CD14-positive monocyte (primary cell): Measurements from ENCODE around the gene RHOT2. TPM values are rescaled to one million over a fixed set of nuclear protein-coding genes. Genes with fewer than 3 reads are reported as not detected.
A peak's percentile ranks its signal among the peaks of the same experiment; 100 is the strongest.

ENCODE experiments used
- DNase-seq, 3 donors: peaks; one replicate each; pipeline ENCODE4 v3.0.0-alpha.2; 2011 to 2022
- H2AFZ ChIP-seq: 2 replicates; pipeline ENCODE4 v1.6.0; 2012; ENCODE audit warnings: mild to moderate bottlenecking, low read depth, low read length, inconsistent platforms; ENCODE audit not compliant: insufficient read depth, poor library complexity, severe bottlenecking
- H3K27ac ChIP-seq, 2 donors: 1 replicate in 1 of 2; 2 replicates in 1 of 2; pipeline ENCODE4 v1.5.1; 2012 to 2013; ENCODE audit warnings: low read length in 2 of 2, control low read depth in 1 of 2, inconsistent platforms in 1 of 2, low read depth in 1 of 2, mild to moderate bottlenecking in 1 of 2
- H3K27me3 ChIP-seq, 2 donors: one replicate each; pipeline versions ENCODE4 v1.6.0 to v1.6.1; 2011 to 2013; ENCODE audit warnings: low read length in 2 of 2; ENCODE audit not compliant: control insufficient read depth in 2 of 2, insufficient read depth in 2 of 2
- H3K36me3 ChIP-seq, 2 donors: replicated peaks in 1 of 2; 1 replicate in 1 of 2; 2 replicates in 1 of 2; pipeline versions ENCODE4 v1.5.1 to v1.6.1; 2012 to 2013; ENCODE audit warnings: low read length in 2 of 2, control low read depth in 1 of 2, inconsistent platforms in 1 of 2, mild to moderate bottlenecking in 1 of 2; ENCODE audit not compliant: insufficient read depth in 2 of 2, control insufficient read depth in 1 of 2
- H3K4me1 ChIP-seq, 2 donors: 1 replicate in 1 of 2; 2 replicates in 1 of 2; pipeline versions ENCODE4 v1.5.1 to v1.6.1; 2012 to 2013; ENCODE audit warnings: low read length in 2 of 2, control low read depth in 1 of 2, inconsistent platforms in 1 of 2, mild to moderate bottlenecking in 1 of 2, moderate library complexity in 1 of 2; ENCODE audit not compliant: insufficient read depth in 2 of 2, control insufficient read depth in 1 of 2
- H3K4me2 ChIP-seq: replicated peaks from 2 replicates; pipeline ENCODE3; 2012; ENCODE audit warnings: low read length, moderate library complexity, mild to moderate bottlenecking; ENCODE audit not compliant: poor library complexity, severe bottlenecking; ENCODE audit errors: extremely low read depth
- H3K4me3 ChIP-seq, 3 experiments: fragments of 200-600 bp in 1 of 3; sonication (generic) in 1 of 3; replicated peaks in 1 of 3; 1 replicate in 2 of 3; 2 replicates in 1 of 3; pipeline ENCODE4 v1.5.1; 2011 to 2013; ENCODE audit warnings: low read length in 3 of 3, mild to moderate bottlenecking in 3 of 3, control low read depth in 2 of 3, low read depth in 2 of 3, inconsistent platforms in 1 of 3, moderate library complexity in 1 of 3
- H3K79me2 ChIP-seq: 2 replicates; pipeline ENCODE4 v1.6.0; 2012; ENCODE audit warnings: mild to moderate bottlenecking, control low read depth, inconsistent platforms, low read length, moderate library complexity; ENCODE audit not compliant: insufficient read depth
- H3K9ac ChIP-seq: 2 replicates; pipeline ENCODE4 v1.6.0; 2017; ENCODE audit warnings: low read length, mild to moderate bottlenecking; ENCODE audit not compliant: insufficient read depth, poor library complexity, severe bottlenecking
- H3K9me3 ChIP-seq, 2 donors: replicated peaks in 1 of 2; 1 replicate in 1 of 2; 2 replicates in 1 of 2; pipeline versions ENCODE4 v1.5.1 to v1.6.1; 2012 to 2013; ENCODE audit warnings: low read length in 2 of 2, control low read depth in 1 of 2; ENCODE audit not compliant: control insufficient read depth in 1 of 2, insufficient read depth in 1 of 2
- H4K20me1 ChIP-seq: 2 replicates; pipeline ENCODE4 v1.6.0; 2012; ENCODE audit warnings: mild to moderate bottlenecking, low read length, control low read depth, moderate library complexity; ENCODE audit not compliant: insufficient read depth
- H3K27ac Mint-ChIP-seq, 7 donors: one replicate each; pipeline ENCODE4 v1.8.0; 2020; ENCODE audit warnings: mild to moderate bottlenecking in 7 of 7, mixed read lengths in 7 of 7, moderate library complexity in 6 of 7, inconsistent platforms in 2 of 7
- H3K27me3 Mint-ChIP-seq, 3 donors: one replicate each; pipeline ENCODE4 v1.8.0; 2021 to 2022; ENCODE audit warnings: low read depth in 3 of 3, mild to moderate bottlenecking in 3 of 3, mixed read lengths in 3 of 3, moderate library complexity in 3 of 3, inconsistent platforms in 1 of 3
- H3K36me3 Mint-ChIP-seq, 2 donors: one replicate each; pipeline ENCODE4 v1.8.0; 2020; ENCODE audit warnings: mixed read lengths in 2 of 2, inconsistent platforms in 1 of 2, mild to moderate bottlenecking in 1 of 2
- H3K4me1 Mint-ChIP-seq: one replicate; pipeline ENCODE4 v1.8.0; 2020; ENCODE audit warnings: mild to moderate bottlenecking, mixed read lengths
- H3K4me3 Mint-ChIP-seq, 2 donors: one replicate each; pipeline ENCODE4 v1.8.0; 2020; ENCODE audit warnings: mild to moderate bottlenecking in 2 of 2, mixed read lengths in 2 of 2, moderate library complexity in 1 of 2
- H3K9me3 Mint-ChIP-seq, 7 donors: one replicate each; pipeline ENCODE4 v1.8.0; 2020 to 2022; ENCODE audit warnings: mixed read lengths in 7 of 7, mild to moderate bottlenecking in 6 of 7, moderate library complexity in 6 of 7, inconsistent platforms in 2 of 7
- WGBS: methylation state at CpG from one replicate; pipeline ENCODE4 v1.1.5; 2013; ENCODE audit warnings: missing lambda C conversion rate; ENCODE audit not compliant: insufficient coverage; 5-methylcytosine and 5-hydroxymethylcytosine counted together
- intact Hi-C, 2 donors: fragments of 100-400 bp; cut with micrococcal nuclease; formaldehyde crosslinking; loops; one replicate each; pipeline versions ENCODE4 v1.15.0 to v1.15.1; 2023
- polyA plus RNA-seq, 3 donors: library from polyadenylated mRNA; depleted of rRNA in 1 of 3; unstranded in 2 of 3; stranded (reverse) in 1 of 3; fragments of 300-500 nt in 2 of 3; fragments of >200 nt in 1 of 3; fragmentation: Illumina TruSeq in 2 of 3; gene quantifications; 1 replicate in 2 of 3; 2 replicates in 1 of 3; pipeline ENCODE4 v1.2.3, GENCODE V29; 2012 to 2021
- TF ChIP-seq, protein P1 (sequence below): fragments of 200-600 bp; IDR thresholded peaks from one replicate; pipeline ENCODE4 v1.8.0; 2022; ENCODE audit warnings: antibody characterized with exemption, mild to moderate bottlenecking

The RHOT2 gene
- polyA plus RNA-seq, 3 donors: 25.4 to 276 (median 26.3) TPM

GRCh38 chr16:698911-699671 is 31.2 kb downstream of the RHOT2 start:
- peaks cover 15 to 20% of the 10 kb centered on the region in 2 donors for H3K4me1 ChIP-seq
- Mint-ChIP-seq H3K27me3 (peaks cover 63 to 96% (median 88%) of the 10 kb centered on the region in 3 donors), H3K9me3 (peaks cover 0 to 26% (median 7%) of the 10 kb centered on the region in 7 donors), H3K4me3 (no peak overlapping the region), H3K27ac (no peak overlapping the region), H3K36me3 (no peaks in the 10 kb centered on the region), H3K4me1 (peaks cover 9% of the 10 kb centered on the region)
- H3K9ac ChIP-seq: no peak overlapping the region
- no peak overlapping the region for H3K4me2 ChIP-seq
- H3K4me3 ChIP-seq: no peak overlapping the region
- intact Hi-C loops: no loop called here
- no peak overlapping the region for H3K27ac ChIP-seq
- no peaks in the 10 kb centered on the region for H4K20me1 ChIP-seq
- TF ChIP-seq, protein P1, sequence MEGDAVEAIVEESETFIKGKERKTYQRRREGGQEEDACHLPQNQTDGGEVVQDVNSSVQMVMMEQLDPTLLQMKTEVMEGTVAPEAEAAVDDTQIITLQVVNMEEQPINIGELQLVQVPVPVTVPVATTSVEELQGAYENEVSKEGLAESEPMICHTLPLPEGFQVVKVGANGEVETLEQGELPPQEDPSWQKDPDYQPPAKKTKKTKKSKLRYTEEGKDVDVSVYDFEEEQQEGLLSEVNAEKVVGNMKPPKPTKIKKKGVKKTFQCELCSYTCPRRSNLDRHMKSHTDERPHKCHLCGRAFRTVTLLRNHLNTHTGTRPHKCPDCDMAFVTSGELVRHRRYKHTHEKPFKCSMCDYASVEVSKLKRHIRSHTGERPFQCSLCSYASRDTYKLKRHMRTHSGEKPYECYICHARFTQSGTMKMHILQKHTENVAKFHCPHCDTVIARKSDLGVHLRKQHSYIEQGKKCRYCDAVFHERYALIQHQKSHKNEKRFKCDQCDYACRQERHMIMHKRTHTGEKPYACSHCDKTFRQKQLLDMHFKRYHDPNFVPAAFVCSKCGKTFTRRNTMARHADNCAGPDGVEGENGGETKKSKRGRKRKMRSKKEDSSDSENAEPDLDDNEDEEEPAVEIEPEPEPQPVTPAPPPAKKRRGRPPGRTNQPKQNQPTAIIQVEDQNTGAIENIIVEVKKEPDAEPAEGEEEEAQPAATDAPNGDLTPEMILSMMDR: no peak
- H2AFZ ChIP-seq: no peak overlapping the region
- H3K9me3 ChIP-seq: peaks cover 0 to 4% of the 10 kb centered on the region in 2 donors
- no peaks in the 10 kb centered on the region for H3K79me2 ChIP-seq
- WGBS: 76% methylated on average over 16 of the region's 19 CpGs
- DNase-seq: no peak
- H3K27me3 ChIP-seq: peaks cover 12 to 75% of the 10 kb centered on the region in 2 donors
- no peaks in the 10 kb centered on the region for H3K36me3 ChIP-seq

DNA sequence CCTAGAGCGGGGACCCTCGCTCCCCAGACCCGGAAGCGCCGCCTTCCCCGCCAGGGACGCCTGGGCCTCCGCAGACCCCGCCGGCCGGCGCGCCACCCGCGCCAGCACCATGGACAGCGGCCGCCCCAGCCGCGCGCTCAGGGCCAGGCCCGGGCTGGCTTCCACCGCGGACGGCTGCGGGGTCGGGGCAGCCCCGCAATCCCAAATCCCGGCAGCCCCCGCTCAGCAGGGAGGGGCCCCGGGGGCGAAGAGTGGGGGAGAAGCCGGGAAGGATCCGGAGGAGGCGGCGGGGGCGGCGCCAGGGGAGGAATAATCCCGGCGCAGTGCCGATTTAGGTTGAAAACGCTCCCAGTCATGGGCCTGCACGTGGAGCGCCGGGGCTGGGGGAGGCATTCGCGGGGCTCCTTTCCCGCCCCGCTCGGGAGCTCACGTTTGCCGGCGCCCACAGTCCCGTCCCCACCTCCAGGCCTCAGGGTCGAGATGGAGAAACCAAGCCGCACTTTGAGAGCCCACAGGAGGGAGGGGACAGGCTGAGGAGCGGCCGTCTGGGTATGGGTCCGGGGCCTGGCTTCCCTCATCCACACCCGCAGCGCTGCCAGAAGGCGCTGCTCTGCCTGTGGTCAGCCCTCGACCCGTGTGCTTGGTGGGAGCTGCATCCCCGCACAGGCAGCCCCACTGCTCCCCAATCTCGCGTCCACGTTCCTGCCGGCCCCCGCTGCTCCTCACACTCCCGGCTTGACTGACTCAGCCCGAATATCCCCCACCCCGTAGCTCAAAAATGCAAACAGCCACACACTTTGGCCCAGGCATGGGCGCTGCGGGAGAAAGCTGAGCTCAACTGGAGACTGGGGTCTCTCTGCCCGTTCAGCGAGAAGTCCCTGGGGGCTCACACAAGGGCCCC is 33.0 kb downstream of the RHOT2 start:
- Histone ChIP-seq H3K27me3 (peaks cover 7 to 71% of the 10 kb centered on the region in 2 donors), H3K27ac (no peak overlapping the region), H3K9ac (no peak overlapping the region), H3K4me1 (peaks cover 1 to 2% of the 10 kb centered on the region in 2 donors), H3K4me3 (no peak overlapping the region), H2AFZ (no peak overlapping the region), H3K79me2 (no peaks in the 10 kb centered on the region), H4K20me1 (no peaks in the 10 kb centered on the region), H3K36me3 (no peaks in the 10 kb centered on the region), H3K4me2 (no peak overlapping the region), H3K9me3 (peaks cover 0 to 4% of the 10 kb centered on the region in 2 donors)
- intact Hi-C loops: no loop called here
- Mint-ChIP-seq H3K4me1 (no peaks in the 10 kb centered on the region), H3K4me3 (peak overlapping the region in 1 of 2 donors; percentile 64), H3K27ac (no peak overlapping the region), H3K36me3 (no peaks in the 10 kb centered on the region), H3K9me3 (peaks cover 0 to 17% (median 3%) of the 10 kb centered on the region in 7 donors), H3K27me3 (peaks cover 60 to 88% (median 80%) of the 10 kb centered on the region in 3 donors)
- no peak for DNase-seq
- TF ChIP-seq, protein P1: no peak
- WGBS: 7% methylated on average over 70 of the region's 76 CpGs
